GM19467 (cell line): ENCODE data around the gene EMC10.

Experiments
- ATAC-seq: cut with Tn5 transposase; IDR thresholded peaks from one replicate; pipeline ENCODE4 v1.9.1; 2021; ENCODE audit warnings: mild to moderate bottlenecking, moderate library complexity; ENCODE audit not compliant: unreplicated experiment

Gene EMC10

GRCh38 chr19:50495020-50495531 is 18.8 kb downstream of the EMC10 start:
- ATAC-seq = no peak

- no peak for ATAC-seq
These were observed 20.1 kb downstream of the EMC10 start for GRCh38 chr19:50496189-50497021.

GRCh38 chr19:50497022-50497405 is 20.7 kb downstream of the EMC10 start:
- no peak for ATAC-seq

GRCh38 chr19:50498219-50499056 is 22.1 kb downstream of the EMC10 start:
- ATAC-seq = no peak

GRCh38 chr19:50500060-50500752 is 23.9 kb downstream of the EMC10 start:
- ATAC-seq = no peak

GRCh38 chr19:50500753-50501151 is 24.4 kb downstream of the EMC10 start:
- ATAC-seq = no peak

GRCh38 chr19:50501186-50501567 is 24.9 kb downstream of the EMC10 start:
- ATAC-seq = no peak

- ATAC-seq = no peak
These were observed 25.5 kb downstream of the EMC10 start for GRCh38 chr19:50501568-50502475.

- ATAC-seq = no peak
These were observed 29.7 kb downstream of the EMC10 start for GRCh38 chr19:50505856-50506611.

GRCh38 chr19:50506700-50507099 is 30.4 kb downstream of the EMC10 start:
- no peak for ATAC-seq

GRCh38 chr19:50507376-50507775 is 31.1 kb downstream of the EMC10 start:
- ATAC-seq = no peak

GRCh38 chr19:50508843-50509190 is 32.5 kb downstream of the EMC10 start:
- ATAC-seq = no peak

GRCh38 chr19:50509366-50509765 is 33.1 kb downstream of the EMC10 start:
- ATAC-seq = no peak

GRCh38 chr19:50510121-50510670 is 33.9 kb downstream of the EMC10 start:
- ATAC-seq = no peak

- ATAC-seq = no peak
These were observed 34.4 kb downstream of the EMC10 start for GRCh38 chr19:50510700-50511068.

- ATAC-seq = peak; percentile 87
These were observed 34.9 kb downstream of the EMC10 start, which contains the start of gene JOSD2 for GRCh38 chr19:50511069-50511822. TSS of gene JOSD2 (minus strand) at chr19:50511191. CDS start at chr19:50510431, 760 bp downstream.

- no peak for ATAC-seq
These were observed 36.0 kb downstream of the EMC10 start for GRCh38 chr19:50512112-50512998.
